WTC11 (cell line): Measurements from ENCODE around the gene INSL4. TPM values are rescaled to one million over a fixed set of nuclear protein-coding genes. Genes with fewer than 3 reads are reported as not detected.

Source experiments
- ATAC-seq: fragments of 200-7000 bp; cut with Tn5 transposase; 2 replicates; pipeline ENCODE4 v1.10.0; 2021; ENCODE audit warnings: mild to moderate bottlenecking, moderate library complexity
- Bru-seq: library from RNA; stranded (reverse); fragments of 400-500 nt; gene quantifications from one replicate; lab custom pipeline; 2021; lab: Mats Ljungman, UMichigan
- CTCF ChIA-PET: fragments of 300-600 bp; sonication (Branson Sonifier 250); formaldehyde crosslinking; loops from one replicate; lab custom pipeline; 2021; ENCODE audit warnings: antibody characterized with exemption; lab: Charles Lee
- POLR2A ChIA-PET: fragments of 350-600 bp; sonication (Branson Sonifier 250); formaldehyde crosslinking; loops from one replicate; lab custom pipeline; 2021; ENCODE audit warnings: antibody characterized with exemption; lab: Charles Lee
- DNase-seq: peaks from one replicate; pipeline ENCODE4 v3.0.0; 2021; ENCODE audit warnings: low spot score
- H3K27ac Mint-ChIP-seq: 2 replicates; pipeline ENCODE4 v1.8.0; 2021; ENCODE audit warnings: mixed read lengths
- H3K27me3 Mint-ChIP-seq: 2 replicates; pipeline ENCODE4 v1.8.0; 2021; ENCODE audit warnings: low read depth, mild to moderate bottlenecking, moderate library complexity, mixed read lengths
- H3K36me3 Mint-ChIP-seq: 2 replicates; pipeline ENCODE4 v1.8.0; 2021; ENCODE audit warnings: mixed read lengths
- H3K4me1 Mint-ChIP-seq: 2 replicates; pipeline ENCODE4 v1.8.0; 2022; ENCODE audit warnings: mixed read lengths
- H3K4me3 Mint-ChIP-seq: 2 replicates; pipeline ENCODE4 v1.8.0; 2021; ENCODE audit warnings: mild to moderate bottlenecking, moderate library complexity, mixed read lengths
- H3K9me3 Mint-ChIP-seq: 2 replicates; pipeline ENCODE4 v1.8.0; 2021; ENCODE audit warnings: mixed read lengths
- ESRRA ChIP-seq: sonication (generic); formaldehyde crosslinking; IDR thresholded peaks from 2 replicates; pipeline ENCODE4 v1.8.1; 2022; ENCODE audit warnings: mild to moderate bottlenecking, missing genetic modification reagents, borderline replicate concordance
- JUN ChIP-seq: sonication (generic); formaldehyde crosslinking; IDR thresholded peaks from 2 replicates; pipeline ENCODE4 v1.8.0; 2023; ENCODE audit warnings: mild to moderate bottlenecking, missing genetic modification reagents
- NFATC4 ChIP-seq: fragments of 250-450 bp; sonication (Bioruptor Pico); IDR thresholded peaks from 2 replicates; pipeline ENCODE4 v1.9.0; 2021; ENCODE audit warnings: mild to moderate bottlenecking
- NFE2L1 ChIP-seq: sonication (generic); formaldehyde crosslinking; IDR thresholded peaks from 2 replicates; pipeline ENCODE4 v1.8.1; 2023; ENCODE audit warnings: missing genetic modification reagents
- NR2C2 ChIP-seq: sonication (generic); formaldehyde crosslinking; IDR thresholded peaks from 2 replicates; pipeline ENCODE4 v1.8.0; 2022; ENCODE audit warnings: mild to moderate bottlenecking, missing genetic modification reagents
- PRRX2 ChIP-seq: fragments of 250-450 bp; sonication (Bioruptor Pico); IDR thresholded peaks from 2 replicates; pipeline ENCODE4 v1.8.0; 2021; ENCODE audit warnings: mild to moderate bottlenecking
- SOX15 ChIP-seq: fragments of 250-450 bp; sonication (Bioruptor Pico); IDR thresholded peaks from 2 replicates; pipeline ENCODE4 v1.9.0; 2021; ENCODE audit warnings: mild to moderate bottlenecking
- TP53 ChIP-seq: sonication (generic); formaldehyde crosslinking; IDR thresholded peaks from 2 replicates; pipeline ENCODE4 v1.8.1; 2023; ENCODE audit warnings: mild to moderate bottlenecking, missing genetic modification reagents
- ZBTB21 ChIP-seq: sonication (generic); formaldehyde crosslinking; IDR thresholded peaks from 2 replicates; pipeline ENCODE4 v1.8.1; 2023; ENCODE audit warnings: mild to moderate bottlenecking, missing genetic modification reagents, borderline replicate concordance
- ZNF138 ChIP-seq: sonication (generic); formaldehyde crosslinking; conservative IDR thresholded peaks from 2 replicates; pipeline ENCODE4 v1.8.1; 2022; ENCODE audit warnings: mild to moderate bottlenecking, moderate library complexity, missing genetic modification reagents
- ZNF219 ChIP-seq: sonication (generic); formaldehyde crosslinking; IDR thresholded peaks from 2 replicates; pipeline ENCODE4 v1.8.0; 2023; ENCODE audit warnings: missing genetic modification reagents, mild to moderate bottlenecking, borderline replicate concordance
- ZNF396 ChIP-seq: fragments of 250-450 bp; sonication (Bioruptor Pico); IDR thresholded peaks from 2 replicates; pipeline ENCODE4 v1.8.0; 2021; ENCODE audit warnings: mild to moderate bottlenecking, moderate library complexity, borderline replicate concordance
- ZNF423 ChIP-seq: fragments of 250-450 bp; sonication (Bioruptor Pico); IDR thresholded peaks from 2 replicates; pipeline ENCODE4 v2.1.2; 2022; ENCODE audit warnings: mild to moderate bottlenecking, moderate library complexity
- long read RNA-seq, 3 experiments: library from RNA in 1 of 3; library from capped mRNA in 1 of 3; library from polyadenylated mRNA in 1 of 3; unstranded in 2 of 3; stranded (forward) in 1 of 3; transcript quantifications; one replicate each; pipeline ENCODE4 v2.0.0, GENCODE V29; 2021
- total RNA-seq: library from RNA; stranded (reverse); gene quantifications from 3 replicates; pipeline ENCODE4 v1.2.3, GENCODE V29; 2021
- TF ChIP-seq, protein P1 (sequence below): sonication (generic); formaldehyde crosslinking; IDR thresholded peaks from 2 replicates; pipeline ENCODE4 v1.8.0; 2022; ENCODE audit warnings: mild to moderate bottlenecking, missing genetic modification reagents
- TF ChIP-seq, protein P2 (sequence below): sonication (generic); formaldehyde crosslinking; conservative IDR thresholded peaks from 2 replicates; pipeline ENCODE4 v1.8.1; 2023; ENCODE audit warnings: mild to moderate bottlenecking, low read depth, missing genetic modification reagents, moderate library complexity
- TF ChIP-seq, protein P3 (sequence below): sonication (generic); formaldehyde crosslinking; IDR thresholded peaks from 2 replicates; pipeline ENCODE4 v1.8.1; 2022; ENCODE audit warnings: mild to moderate bottlenecking, missing genetic modification reagents, moderate library complexity, borderline replicate concordance
- TF ChIP-seq, protein P4 (sequence below): sonication (generic); formaldehyde crosslinking; IDR thresholded peaks from 2 replicates; pipeline ENCODE4 v1.8.1; 2022; ENCODE audit warnings: missing genetic modification reagents, borderline replicate concordance
- TF ChIP-seq, protein P5 (sequence below): sonication (generic); formaldehyde crosslinking; IDR thresholded peaks from 2 replicates; pipeline ENCODE4 v1.8.0; 2023; ENCODE audit warnings: missing genetic modification reagents
- TF ChIP-seq, protein P6 (sequence below): sonication (generic); formaldehyde crosslinking; IDR thresholded peaks from 2 replicates; pipeline ENCODE4 v1.8.0; 2022; ENCODE audit warnings: mild to moderate bottlenecking, missing genetic modification reagents
- TF ChIP-seq, protein P7 (sequence below): fragments of 250-450 bp; sonication (Bioruptor Pico); IDR thresholded peaks from 2 replicates; pipeline ENCODE4 v1.9.0; 2021; ENCODE audit warnings: mild to moderate bottlenecking
- TF ChIP-seq, protein P8 (sequence below): sonication (generic); formaldehyde crosslinking; conservative IDR thresholded peaks from 2 replicates; pipeline ENCODE4 v1.8.1; 2022; ENCODE audit warnings: mild to moderate bottlenecking, missing genetic modification reagents

The INSL4 gene
- not detected in 3 replicates for total RNA-seq
- not detected for Bru-seq, nascent RNA
- long read RNA-seq, experiment 1: 0 reads
- long read RNA-seq, experiment 2: 0 reads
- long read RNA-seq, experiment 3: 0 reads

DNA sequence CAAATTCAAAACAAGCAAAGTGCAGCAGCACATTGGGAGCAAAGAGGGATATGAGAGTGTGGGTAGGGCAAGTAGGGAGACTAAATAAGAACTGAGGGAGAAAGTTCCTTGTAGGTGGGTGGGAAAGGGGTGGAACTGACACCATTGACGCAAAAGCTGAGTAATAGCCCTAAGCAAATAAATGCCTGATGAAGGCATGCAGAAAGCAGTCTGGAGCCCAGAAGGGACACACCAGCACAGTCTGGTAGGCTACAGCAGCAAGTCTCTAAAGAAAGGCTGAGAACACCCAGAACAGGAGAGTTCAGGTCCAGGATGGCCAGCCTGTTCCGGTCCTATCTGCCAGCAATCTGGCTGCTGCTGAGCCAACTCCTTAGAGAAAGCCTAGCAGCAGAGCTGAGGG, at the start of gene INSL4:
INSL4 (plus strand) TSS at position 208 of the 400 bp plus-strand sequence; CDS start at position 313, 105 bp downstream.
- TF ChIP-seq NFE2L1 (no peak), NR2C2 (CRISPR knock-in tag) (no peak)
- TF ChIP-seq, all 79 proteins: peak for 0
- DNase-seq: no peak
- peaks cover 19% of the 10 kb centered on the region for H3K27me3 Mint-ChIP-seq
- ChIA-PET CTCF (no interaction called here), POLR2A (no interaction called here)
- H3K27ac Mint-ChIP-seq: no peak within 1 kb of the TSS
- no peak within 1 kb of the TSS for H3K4me3 Mint-ChIP-seq
- peaks cover 15% of the 10 kb centered on the region for H3K9me3 Mint-ChIP-seq
- no peak for ATAC-seq
- peaks cover 4% of the 10 kb centered on the region; the same call in 1 of the 2 replicates for H3K36me3 Mint-ChIP-seq
- no peaks in the 10 kb centered on the region for H3K4me1 Mint-ChIP-seq

DNA sequence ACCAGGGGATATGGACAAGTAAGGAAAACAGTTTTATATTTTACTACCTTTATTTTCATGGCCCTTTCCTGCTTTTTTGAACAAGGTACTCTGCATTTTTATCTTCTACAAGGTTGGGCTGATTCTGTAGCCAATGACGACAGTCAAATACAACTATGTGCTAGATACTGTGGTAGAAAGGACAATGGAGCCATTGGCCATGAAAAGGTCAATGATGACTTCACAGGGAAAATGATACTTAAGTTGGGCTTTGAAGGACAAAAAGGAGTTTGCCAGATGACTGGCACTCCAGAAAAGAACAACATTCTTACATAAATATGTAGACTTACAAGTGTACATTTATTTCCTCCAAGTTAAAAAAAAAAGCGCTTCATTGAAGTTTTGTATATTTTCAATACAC, 46.4 kb upstream of the INSL4 start:
- peaks cover 11% of the 10 kb centered on the region for H3K4me1 Mint-ChIP-seq
- no peak for TF ChIP-seq ZNF138 (CRISPR knock-in tag)
- no peak for TF ChIP-seq ZNF396 (CRISPR knock-in tag)
- no peak for TF ChIP-seq ZNF219
- TF ChIP-seq, protein P1, sequence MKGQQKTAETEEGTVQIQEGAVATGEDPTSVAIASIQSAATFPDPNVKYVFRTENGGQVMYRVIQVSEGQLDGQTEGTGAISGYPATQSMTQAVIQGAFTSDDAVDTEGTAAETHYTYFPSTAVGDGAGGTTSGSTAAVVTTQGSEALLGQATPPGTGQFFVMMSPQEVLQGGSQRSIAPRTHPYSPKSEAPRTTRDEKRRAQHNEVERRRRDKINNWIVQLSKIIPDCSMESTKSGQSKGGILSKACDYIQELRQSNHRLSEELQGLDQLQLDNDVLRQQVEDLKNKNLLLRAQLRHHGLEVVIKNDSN (CRISPR knock-in tag): no peak
- no peak for TF ChIP-seq ESRRA (CRISPR knock-in tag)
- no peak for TF ChIP-seq SOX15 (CRISPR knock-in tag)
- no peak for TF ChIP-seq JUN
- TF ChIP-seq NFATC4: no peak
- TF ChIP-seq, protein P2, sequence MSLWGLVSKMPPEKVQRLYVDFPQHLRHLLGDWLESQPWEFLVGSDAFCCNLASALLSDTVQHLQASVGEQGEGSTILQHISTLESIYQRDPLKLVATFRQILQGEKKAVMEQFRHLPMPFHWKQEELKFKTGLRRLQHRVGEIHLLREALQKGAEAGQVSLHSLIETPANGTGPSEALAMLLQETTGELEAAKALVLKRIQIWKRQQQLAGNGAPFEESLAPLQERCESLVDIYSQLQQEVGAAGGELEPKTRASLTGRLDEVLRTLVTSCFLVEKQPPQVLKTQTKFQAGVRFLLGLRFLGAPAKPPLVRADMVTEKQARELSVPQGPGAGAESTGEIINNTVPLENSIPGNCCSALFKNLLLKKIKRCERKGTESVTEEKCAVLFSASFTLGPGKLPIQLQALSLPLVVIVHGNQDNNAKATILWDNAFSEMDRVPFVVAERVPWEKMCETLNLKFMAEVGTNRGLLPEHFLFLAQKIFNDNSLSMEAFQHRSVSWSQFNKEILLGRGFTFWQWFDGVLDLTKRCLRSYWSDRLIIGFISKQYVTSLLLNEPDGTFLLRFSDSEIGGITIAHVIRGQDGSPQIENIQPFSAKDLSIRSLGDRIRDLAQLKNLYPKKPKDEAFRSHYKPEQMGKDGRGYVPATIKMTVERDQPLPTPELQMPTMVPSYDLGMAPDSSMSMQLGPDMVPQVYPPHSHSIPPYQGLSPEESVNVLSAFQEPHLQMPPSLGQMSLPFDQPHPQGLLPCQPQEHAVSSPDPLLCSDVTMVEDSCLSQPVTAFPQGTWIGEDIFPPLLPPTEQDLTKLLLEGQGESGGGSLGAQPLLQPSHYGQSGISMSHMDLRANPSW: no peak
- no peak for TF ChIP-seq ZNF423
- TF ChIP-seq, protein P3, sequence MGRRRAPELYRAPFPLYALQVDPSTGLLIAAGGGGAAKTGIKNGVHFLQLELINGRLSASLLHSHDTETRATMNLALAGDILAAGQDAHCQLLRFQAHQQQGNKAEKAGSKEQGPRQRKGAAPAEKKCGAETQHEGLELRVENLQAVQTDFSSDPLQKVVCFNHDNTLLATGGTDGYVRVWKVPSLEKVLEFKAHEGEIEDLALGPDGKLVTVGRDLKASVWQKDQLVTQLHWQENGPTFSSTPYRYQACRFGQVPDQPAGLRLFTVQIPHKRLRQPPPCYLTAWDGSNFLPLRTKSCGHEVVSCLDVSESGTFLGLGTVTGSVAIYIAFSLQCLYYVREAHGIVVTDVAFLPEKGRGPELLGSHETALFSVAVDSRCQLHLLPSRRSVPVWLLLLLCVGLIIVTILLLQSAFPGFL: no peak
- no peak for TF ChIP-seq TP53

DNA sequence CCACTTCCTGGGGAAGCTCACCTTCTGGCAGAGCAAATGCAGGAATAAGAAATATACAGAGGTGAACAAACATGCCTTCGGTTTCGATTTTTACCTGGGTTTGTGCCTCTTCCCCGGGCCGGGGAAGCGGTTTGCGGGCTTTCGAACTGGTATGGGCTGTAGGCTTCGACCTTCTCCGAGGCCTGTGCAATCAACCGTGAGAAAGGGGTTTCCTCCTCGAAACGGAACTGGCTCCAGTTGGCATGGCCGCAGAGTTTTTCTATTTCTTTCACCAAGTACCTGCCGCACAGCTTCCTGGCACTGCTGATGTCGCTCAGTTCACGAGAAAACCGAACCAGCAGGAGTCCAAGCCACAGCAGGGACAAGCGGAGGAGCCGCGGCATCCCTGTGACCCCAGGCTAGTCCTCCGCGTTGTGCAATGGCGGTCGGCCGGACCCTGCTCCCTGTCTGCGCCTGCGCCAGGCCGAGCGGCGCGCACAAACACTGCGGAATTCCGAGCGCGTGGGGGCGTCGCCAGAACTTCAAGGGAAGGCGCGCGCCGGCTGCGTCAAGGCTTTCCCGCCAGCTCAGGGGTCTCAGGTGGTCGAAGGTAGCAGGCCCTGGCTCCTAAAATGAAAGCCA, 45.9 kb upstream of the INSL4 start, which contains the start of gene INSL6:
INSL6 (minus strand) TSS at position 420 of the 621 bp plus-strand sequence; CDS start at position 383, 37 bp downstream.
- POLR2A ChIA-PET: no interaction called here
- Mint-ChIP-seq H3K27ac (no peak within 1 kb of the TSS; the same call in 1 of the 2 replicates), H3K4me1 (peaks cover 11% of the 10 kb centered on the region), H3K36me3 (peaks cover 5% of the 10 kb centered on the region), H3K4me3 (no peak within 1 kb of the TSS), H3K9me3 (peaks cover 12% of the 10 kb centered on the region), H3K27me3 (no peaks in the 10 kb centered on the region; the same call in 1 of the 2 replicates)
- DNase-seq (peak; percentile 24), ATAC-seq (0 out of 2 replicates have a peak, but pooled peaks have one; percentile 17)
- CTCF ChIA-PET: interaction anchor here (0.9 to 2.2 kb wide), 12 partner anchors 10 to 426 kb away, joined by 3 to 29 read pairs (median 4); partner anchors contain the start of gene CD274
- no peak for TF ChIP-seq PRRX2
- TF ChIP-seq, protein P4, sequence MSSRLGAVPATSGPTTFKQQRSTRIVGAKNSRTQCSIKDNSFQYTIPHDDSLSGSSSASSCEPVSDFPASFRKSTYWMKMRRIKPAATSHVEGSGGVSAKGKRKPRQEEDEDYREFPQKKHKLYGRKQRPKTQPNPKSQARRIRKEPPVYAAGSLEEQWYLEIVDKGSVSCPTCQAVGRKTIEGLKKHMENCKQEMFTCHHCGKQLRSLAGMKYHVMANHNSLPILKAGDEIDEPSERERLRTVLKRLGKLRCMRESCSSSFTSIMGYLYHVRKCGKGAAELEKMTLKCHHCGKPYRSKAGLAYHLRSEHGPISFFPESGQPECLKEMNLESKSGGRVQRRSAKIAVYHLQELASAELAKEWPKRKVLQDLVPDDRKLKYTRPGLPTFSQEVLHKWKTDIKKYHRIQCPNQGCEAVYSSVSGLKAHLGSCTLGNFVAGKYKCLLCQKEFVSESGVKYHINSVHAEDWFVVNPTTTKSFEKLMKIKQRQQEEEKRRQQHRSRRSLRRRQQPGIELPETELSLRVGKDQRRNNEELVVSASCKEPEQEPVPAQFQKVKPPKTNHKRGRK (CRISPR knock-in tag): no peak
- TF ChIP-seq, protein P5, sequence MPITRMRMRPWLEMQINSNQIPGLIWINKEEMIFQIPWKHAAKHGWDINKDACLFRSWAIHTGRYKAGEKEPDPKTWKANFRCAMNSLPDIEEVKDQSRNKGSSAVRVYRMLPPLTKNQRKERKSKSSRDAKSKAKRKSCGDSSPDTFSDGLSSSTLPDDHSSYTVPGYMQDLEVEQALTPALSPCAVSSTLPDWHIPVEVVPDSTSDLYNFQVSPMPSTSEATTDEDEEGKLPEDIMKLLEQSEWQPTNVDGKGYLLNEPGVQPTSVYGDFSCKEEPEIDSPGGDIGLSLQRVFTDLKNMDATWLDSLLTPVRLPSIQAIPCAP: no peak
- TF ChIP-seq, protein P6, sequence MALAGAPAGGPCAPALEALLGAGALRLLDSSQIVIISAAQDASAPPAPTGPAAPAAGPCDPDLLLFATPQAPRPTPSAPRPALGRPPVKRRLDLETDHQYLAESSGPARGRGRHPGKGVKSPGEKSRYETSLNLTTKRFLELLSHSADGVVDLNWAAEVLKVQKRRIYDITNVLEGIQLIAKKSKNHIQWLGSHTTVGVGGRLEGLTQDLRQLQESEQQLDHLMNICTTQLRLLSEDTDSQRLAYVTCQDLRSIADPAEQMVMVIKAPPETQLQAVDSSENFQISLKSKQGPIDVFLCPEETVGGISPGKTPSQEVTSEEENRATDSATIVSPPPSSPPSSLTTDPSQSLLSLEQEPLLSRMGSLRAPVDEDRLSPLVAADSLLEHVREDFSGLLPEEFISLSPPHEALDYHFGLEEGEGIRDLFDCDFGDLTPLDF (CRISPR knock-in tag): no peak
- no peak for TF ChIP-seq ZBTB21 (CRISPR knock-in tag)
- TF ChIP-seq, protein P7, sequence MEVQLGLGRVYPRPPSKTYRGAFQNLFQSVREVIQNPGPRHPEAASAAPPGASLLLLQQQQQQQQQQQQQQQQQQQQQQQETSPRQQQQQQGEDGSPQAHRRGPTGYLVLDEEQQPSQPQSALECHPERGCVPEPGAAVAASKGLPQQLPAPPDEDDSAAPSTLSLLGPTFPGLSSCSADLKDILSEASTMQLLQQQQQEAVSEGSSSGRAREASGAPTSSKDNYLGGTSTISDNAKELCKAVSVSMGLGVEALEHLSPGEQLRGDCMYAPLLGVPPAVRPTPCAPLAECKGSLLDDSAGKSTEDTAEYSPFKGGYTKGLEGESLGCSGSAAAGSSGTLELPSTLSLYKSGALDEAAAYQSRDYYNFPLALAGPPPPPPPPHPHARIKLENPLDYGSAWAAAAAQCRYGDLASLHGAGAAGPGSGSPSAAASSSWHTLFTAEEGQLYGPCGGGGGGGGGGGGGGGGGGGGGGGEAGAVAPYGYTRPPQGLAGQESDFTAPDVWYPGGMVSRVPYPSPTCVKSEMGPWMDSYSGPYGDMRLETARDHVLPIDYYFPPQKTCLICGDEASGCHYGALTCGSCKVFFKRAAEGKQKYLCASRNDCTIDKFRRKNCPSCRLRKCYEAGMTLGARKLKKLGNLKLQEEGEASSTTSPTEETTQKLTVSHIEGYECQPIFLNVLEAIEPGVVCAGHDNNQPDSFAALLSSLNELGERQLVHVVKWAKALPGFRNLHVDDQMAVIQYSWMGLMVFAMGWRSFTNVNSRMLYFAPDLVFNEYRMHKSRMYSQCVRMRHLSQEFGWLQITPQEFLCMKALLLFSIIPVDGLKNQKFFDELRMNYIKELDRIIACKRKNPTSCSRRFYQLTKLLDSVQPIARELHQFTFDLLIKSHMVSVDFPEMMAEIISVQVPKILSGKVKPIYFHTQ (CRISPR knock-in tag): no peak
- TF ChIP-seq, protein P8, sequence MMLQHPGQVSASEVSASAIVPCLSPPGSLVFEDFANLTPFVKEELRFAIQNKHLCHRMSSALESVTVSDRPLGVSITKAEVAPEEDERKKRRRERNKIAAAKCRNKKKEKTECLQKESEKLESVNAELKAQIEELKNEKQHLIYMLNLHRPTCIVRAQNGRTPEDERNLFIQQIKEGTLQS: no peak

More for the DNA sequence above, 46.4 kb upstream of the INSL4 start:
- ChIA-PET POLR2A (no interaction called here), CTCF (interaction anchor here (2.1 to 2.2 kb wide), 2 partner anchors 266 to 416 kb away, joined by 14 to 29 read pairs; partner anchors contain the start of gene CD274)
- no peak overlapping the region for H3K4me3 Mint-ChIP-seq
- H3K27me3 Mint-ChIP-seq: peaks cover under 1% of the 10 kb centered on the region; the same call in 1 of the 2 replicates
- no peak overlapping the region for H3K27ac Mint-ChIP-seq
- peaks cover 17% of the 10 kb centered on the region for H3K9me3 Mint-ChIP-seq
- ATAC-seq (no peak), DNase-seq (no peak)
- H3K36me3 Mint-ChIP-seq: peaks cover 8% of the 10 kb centered on the region
